WTC11 (cell line): ENCODE measurements around the gene SYNE4. TPM values are rescaled to one million over a fixed set of nuclear protein-coding genes. Genes with fewer than 3 reads are reported as not detected.
A peak's percentile ranks its signal among the peaks of the same experiment; 100 is the strongest.

Experiments
- ATAC-seq: fragments of 200-7000 bp; cut with Tn5 transposase; 2 replicates; pipeline ENCODE4 v1.10.0; 2021; ENCODE audit warnings: mild to moderate bottlenecking, moderate library complexity
- CTCF ChIA-PET: fragments of 300-600 bp; sonication (Branson Sonifier 250); formaldehyde crosslinking; loops from one replicate; lab custom pipeline; 2021; ENCODE audit warnings: antibody characterized with exemption; lab: Charles Lee
- POLR2A ChIA-PET: fragments of 350-600 bp; sonication (Branson Sonifier 250); formaldehyde crosslinking; loops from one replicate; lab custom pipeline; 2021; ENCODE audit warnings: antibody characterized with exemption; lab: Charles Lee
- DNase-seq: peaks from one replicate; pipeline ENCODE4 v3.0.0; 2021; ENCODE audit warnings: low spot score
- H3K27ac Mint-ChIP-seq: 2 replicates; pipeline ENCODE4 v1.8.0; 2021; ENCODE audit warnings: mixed read lengths
- H3K27me3 Mint-ChIP-seq: 2 replicates; pipeline ENCODE4 v1.8.0; 2021; ENCODE audit warnings: low read depth, mild to moderate bottlenecking, moderate library complexity, mixed read lengths
- H3K36me3 Mint-ChIP-seq: 2 replicates; pipeline ENCODE4 v1.8.0; 2021; ENCODE audit warnings: mixed read lengths
- H3K4me1 Mint-ChIP-seq: 2 replicates; pipeline ENCODE4 v1.8.0; 2022; ENCODE audit warnings: mixed read lengths
- H3K4me3 Mint-ChIP-seq: 2 replicates; pipeline ENCODE4 v1.8.0; 2021; ENCODE audit warnings: mild to moderate bottlenecking, moderate library complexity, mixed read lengths
- H3K9me3 Mint-ChIP-seq: 2 replicates; pipeline ENCODE4 v1.8.0; 2021; ENCODE audit warnings: mixed read lengths
- CREM ChIP-seq: sonication (generic); formaldehyde crosslinking; IDR thresholded peaks from 2 replicates; pipeline ENCODE4 v1.8.1; 2022; ENCODE audit warnings: mild to moderate bottlenecking, missing genetic modification reagents, moderate library complexity
- ELF4 ChIP-seq: sonication (generic); formaldehyde crosslinking; IDR thresholded peaks from 2 replicates; pipeline ENCODE4 v1.8.1; 2022; ENCODE audit warnings: low read depth, mild to moderate bottlenecking, moderate library complexity, missing genetic modification reagents
- IRF2 ChIP-seq: sonication (generic); formaldehyde crosslinking; IDR thresholded peaks from 2 replicates; pipeline ENCODE4 v1.8.0; 2022; ENCODE audit warnings: low read depth, missing genetic modification reagents, borderline replicate concordance
- MYBL2 ChIP-seq: sonication (generic); formaldehyde crosslinking; IDR thresholded peaks from 2 replicates; pipeline ENCODE4 v1.8.1; 2023; ENCODE audit warnings: mild to moderate bottlenecking, moderate library complexity, missing genetic modification reagents
- NFE2L1 ChIP-seq: sonication (generic); formaldehyde crosslinking; IDR thresholded peaks from 2 replicates; pipeline ENCODE4 v1.8.1; 2023; ENCODE audit warnings: missing genetic modification reagents
- NR1H2 ChIP-seq: sonication (generic); formaldehyde crosslinking; IDR thresholded peaks from 2 replicates; pipeline ENCODE4 v1.9.0; 2021; ENCODE audit warnings: mild to moderate bottlenecking, moderate library complexity, missing genetic modification reagents
- RELA ChIP-seq: sonication (generic); formaldehyde crosslinking; IDR thresholded peaks from 2 replicates; pipeline ENCODE4 v1.8.1; 2022; ENCODE audit warnings: missing genetic modification reagents, mild to moderate bottlenecking, borderline replicate concordance
- SMAD3 ChIP-seq: sonication (generic); formaldehyde crosslinking; IDR thresholded peaks from 2 replicates; pipeline ENCODE4 v1.8.0; 2022; ENCODE audit warnings: missing genetic modification reagents, mild to moderate bottlenecking, borderline replicate concordance
- SP1 ChIP-seq: sonication (generic); formaldehyde crosslinking; conservative IDR thresholded peaks from 2 replicates; pipeline ENCODE4 v1.8.1; 2022; ENCODE audit warnings: missing genetic modification reagents
- USF1 ChIP-seq: sonication (generic); formaldehyde crosslinking; IDR thresholded peaks from 2 replicates; pipeline ENCODE4 v1.8.0; 2022; ENCODE audit warnings: mild to moderate bottlenecking, missing genetic modification reagents
- ZNF219 ChIP-seq: sonication (generic); formaldehyde crosslinking; IDR thresholded peaks from 2 replicates; pipeline ENCODE4 v1.8.0; 2023; ENCODE audit warnings: missing genetic modification reagents, mild to moderate bottlenecking, borderline replicate concordance
- ZNF263 ChIP-seq: sonication (generic); formaldehyde crosslinking; IDR thresholded peaks from 2 replicates; pipeline ENCODE4 v1.8.1; 2022; ENCODE audit warnings: low read depth, mild to moderate bottlenecking, moderate library complexity, missing genetic modification reagents
- ZNF281 ChIP-seq: sonication (generic); formaldehyde crosslinking; IDR thresholded peaks from 2 replicates; pipeline ENCODE4 v1.8.0; 2023; ENCODE audit warnings: mild to moderate bottlenecking, missing genetic modification reagents
- ZNF532 ChIP-seq: fragments of 250-450 bp; sonication (Bioruptor Pico); IDR thresholded peaks from 2 replicates; pipeline ENCODE4 v1.9.0; 2021; ENCODE audit warnings: mild to moderate bottlenecking, borderline replicate concordance
- total RNA-seq: library from RNA; stranded (reverse); gene quantifications from 3 replicates; pipeline ENCODE4 v1.2.3, GENCODE V29; 2021

The SYNE4 gene
- total RNA-seq, 1 experiment from 2014 or later = 17.6 TPM

- peak overlapping the region; percentile 40; the same call in 1 of the 2 replicates for H3K27ac Mint-ChIP-seq
- no peaks in the 10 kb centered on the region for H3K9me3 Mint-ChIP-seq
- ATAC-seq = no peak
- no peaks in the 10 kb centered on the region for H3K36me3 Mint-ChIP-seq
- H3K4me3 Mint-ChIP-seq = no peak overlapping the region
- CTCF ChIA-PET = interaction anchor here (0.6 kb wide), 1 partner anchor 127 kb away, joined by 3 read pairs; no protein-coding TSS in a partner anchor
- TF ChIP-seq ZNF219 (CRISPR knock-in tag) = no peak
- TF ChIP-seq NR1H2 (CRISPR knock-in tag) = no peak
- no peak for DNase-seq
- H3K27me3 Mint-ChIP-seq = peaks cover 4% of the 10 kb centered on the region; the same call in 1 of the 2 replicates
- POLR2A ChIA-PET = interaction anchor here (0.7 kb wide), 1 partner anchor 15 kb away, joined by 4 read pairs; no protein-coding TSS in a partner anchor
- H3K4me1 Mint-ChIP-seq = peaks cover 12% of the 10 kb centered on the region
These were observed 31.9 kb upstream of the SYNE4 start for GRCh38 chr19:36040495-36040894.

- no peaks in the 10 kb centered on the region for H3K36me3 Mint-ChIP-seq
- H3K27me3 Mint-ChIP-seq = peaks cover 32% of the 10 kb centered on the region
- TF ChIP-seq ZNF532 (CRISPR knock-in tag) = no peak
- no peak for TF ChIP-seq MYBL2 (CRISPR knock-in tag)
- peak; percentile 91 for TF ChIP-seq ZNF263 (CRISPR knock-in tag)
- TF ChIP-seq IRF2 (CRISPR knock-in tag) = no peak
- 0 out of 2 replicates have a peak, but pooled peaks have one; percentile 19 for TF ChIP-seq SMAD3
- TF ChIP-seq CREM = no peak
- TF ChIP-seq ELF4 = no peak
- TF ChIP-seq NFE2L1 = no peak
- TF ChIP-seq RELA (CRISPR knock-in tag) = no peak
- TF ChIP-seq SP1 = peak; percentile 38; the same call in 1 of the 2 replicates
- peak; percentile 81 for DNase-seq
- ChIA-PET CTCF (no interaction called here), POLR2A (no interaction called here)
- no peaks in the 10 kb centered on the region for H3K9me3 Mint-ChIP-seq
- peak within 1 kb of the TSS; percentile 82 for H3K4me3 Mint-ChIP-seq
- ATAC-seq = peak; percentile 88
- no peak within 1 kb of the TSS for H3K27ac Mint-ChIP-seq
- H3K4me1 Mint-ChIP-seq = peaks cover 6% of the 10 kb centered on the region
These were observed 23.9 kb upstream of the SYNE4 start, which contains the start of gene CLIP3 for GRCh38 chr19:36032251-36033104. CLIP3 (minus strand) TSS chr19:36032873; CDS start chr19:36032357, 516 bp downstream.

- no peak for ATAC-seq
- TF ChIP-seq USF1 (CRISPR knock-in tag) (no peak), ZNF281 (CRISPR knock-in tag) (no peak)
- Mint-ChIP-seq H3K9me3 (no peaks in the 10 kb centered on the region), H3K4me3 (peak overlapping the region; percentile 34; the same call in 1 of the 2 replicates), H3K27me3 (peaks cover 32% of the 10 kb centered on the region), H3K4me1 (peaks cover 6% of the 10 kb centered on the region), H3K27ac (no peak overlapping the region), H3K36me3 (no peaks in the 10 kb centered on the region)
- CTCF ChIA-PET = interaction anchor here (1.3 kb wide), 1 partner anchor 17 kb away, joined by 3 read pairs; the partner anchor contains the start of gene ALKBH6
- POLR2A ChIA-PET = no interaction called here
- no peak for DNase-seq
These were observed 22.7 kb upstream of the SYNE4 start for GRCh38 chr19:36031308-36031707.
